Stimulated activated naive CD8-positive, alpha-beta T cell treated with anti-CD3 and anti-CD28 coated beads, Interleukin-15, amount 100 ng/mL, for 72 hours (primary cell): Measurements from ENCODE around the gene SYT5.
"Not testable (repeated sequence)": the region's sequence is repeated elsewhere in the genome, so short reads cannot be mapped to it uniquely, and the experiment has no call there.

Experiments used
- ATAC-seq: fragments of 150-1000 bp; cut with Tn5 transposase; 2 replicates; pipeline ENCODE4 v1.10.0; 2021; ENCODE audit warnings: mild to moderate bottlenecking, moderate library complexity
- DNase-seq, 2 donors: peaks; one replicate each; pipeline ENCODE4 v3.0.0; 2021 to 2022
- H3K27ac Mint-ChIP-seq, 2 donors: one replicate each; pipeline ENCODE4 v1.8.0; 2022; ENCODE audit warnings: mild to moderate bottlenecking in 2 of 2, mixed read lengths in 2 of 2, moderate library complexity in 2 of 2
- H3K27me3 Mint-ChIP-seq: one replicate; pipeline ENCODE4 v1.8.0; 2022; ENCODE audit warnings: mixed read lengths
- H3K4me1 Mint-ChIP-seq: one replicate; pipeline ENCODE4 v1.8.0; 2022; ENCODE audit warnings: mild to moderate bottlenecking, mixed read lengths
- H3K4me3 Mint-ChIP-seq, 2 donors: one replicate each; pipeline ENCODE4 v1.8.0; 2022; ENCODE audit warnings: mild to moderate bottlenecking in 2 of 2, mixed read lengths in 2 of 2, moderate library complexity in 1 of 2
- H3K9me3 Mint-ChIP-seq, 2 donors: one replicate each; pipeline ENCODE4 v1.8.0; 2022; ENCODE audit warnings: mixed read lengths in 2 of 2

Gene SYT5

DNA sequence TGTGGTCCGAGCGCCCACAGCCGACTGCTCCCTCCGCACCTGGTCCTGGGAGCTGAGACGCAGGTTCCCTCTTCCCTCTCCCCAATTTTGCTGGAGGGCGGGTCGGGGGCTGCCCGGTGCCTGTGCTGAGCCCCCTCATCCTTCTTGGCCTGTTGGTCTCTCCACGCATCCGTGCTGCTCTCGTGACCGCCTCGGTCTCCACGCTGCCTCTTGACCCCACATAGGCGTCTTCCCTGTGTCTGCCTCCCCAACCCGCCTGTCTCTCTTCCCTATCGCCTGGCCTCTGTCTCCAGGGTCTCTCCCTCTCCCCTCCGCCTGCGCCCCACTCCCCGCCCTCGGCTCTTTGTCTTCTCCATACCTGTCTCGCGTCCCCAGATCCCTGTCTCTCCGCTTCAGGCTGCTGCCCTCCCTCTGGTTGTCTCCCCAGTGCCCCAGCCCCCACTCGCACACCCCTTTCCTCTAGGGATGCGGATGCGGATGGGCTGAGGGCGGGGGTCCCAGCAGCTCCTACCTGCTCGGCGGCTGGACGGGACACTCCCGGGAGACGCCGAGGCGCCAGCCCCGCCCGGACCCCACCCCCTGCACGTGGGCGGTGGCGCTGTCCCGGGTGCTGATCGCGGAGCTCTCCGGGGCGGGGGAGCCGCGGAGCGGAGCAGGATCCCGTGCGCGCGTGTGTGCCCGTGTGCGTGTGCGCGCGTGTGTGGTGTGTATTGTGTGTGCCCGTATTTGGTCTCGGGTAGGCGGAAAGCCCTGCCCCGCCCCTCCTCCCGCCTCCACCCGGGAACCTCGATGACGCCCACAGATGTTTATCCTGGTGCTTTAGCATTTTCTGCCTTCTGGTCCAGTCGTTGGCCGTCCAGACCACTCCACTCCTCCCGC is at the start of gene SYT5:
SYT5 (minus strand) TSS at position 684 of the 879 bp plus-strand sequence. CDS start 1,248 bp downstream, outside the sequence.
- peaks cover 0 to 6% of the 10 kb centered on the region in 2 donors for H3K9me3 Mint-ChIP-seq
- peaks cover 31% of the 10 kb centered on the region for H3K4me1 Mint-ChIP-seq
- DNase-seq (peak; percentile 61 to 72), ATAC-seq (peak; percentile 52)
- peak within 1 kb of the TSS; percentile 71 to 87 for H3K4me3 Mint-ChIP-seq
- peaks cover 78% of the 10 kb centered on the region for H3K27me3 Mint-ChIP-seq
- peak within 1 kb of the TSS in 1 of 2 donors; percentile 93 for H3K27ac Mint-ChIP-seq

DNA sequence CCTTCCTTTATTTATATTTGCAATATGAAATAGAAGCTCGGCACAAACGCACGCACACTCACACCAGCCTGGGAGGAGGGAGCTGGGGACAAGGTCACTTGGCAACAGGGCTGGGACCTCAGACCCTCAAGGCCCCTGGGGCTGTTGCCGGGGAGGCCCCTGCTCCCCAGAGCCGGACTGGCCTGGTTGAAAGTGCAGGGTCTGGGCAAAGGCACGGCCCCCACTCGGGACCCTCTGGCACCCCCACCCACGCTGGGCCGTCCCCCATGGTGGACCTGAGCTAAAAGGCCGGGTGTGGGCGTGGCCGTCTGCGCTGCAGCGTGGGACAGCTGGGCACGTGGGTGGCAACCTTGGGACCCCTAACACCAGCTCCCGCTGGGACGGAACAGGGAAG is 49.7 kb upstream of the SYT5 start:
- H3K27me3 Mint-ChIP-seq, result no peaks in the 10 kb centered on the region
- no peak for ATAC-seq
- no peak overlapping the region for H3K4me3 Mint-ChIP-seq
- no peak for DNase-seq
- H3K4me1 Mint-ChIP-seq, result peaks cover 10% of the 10 kb centered on the region
- no peak overlapping the region for H3K27ac Mint-ChIP-seq
- H3K9me3 Mint-ChIP-seq, result no peaks in the 10 kb centered on the region

DNA sequence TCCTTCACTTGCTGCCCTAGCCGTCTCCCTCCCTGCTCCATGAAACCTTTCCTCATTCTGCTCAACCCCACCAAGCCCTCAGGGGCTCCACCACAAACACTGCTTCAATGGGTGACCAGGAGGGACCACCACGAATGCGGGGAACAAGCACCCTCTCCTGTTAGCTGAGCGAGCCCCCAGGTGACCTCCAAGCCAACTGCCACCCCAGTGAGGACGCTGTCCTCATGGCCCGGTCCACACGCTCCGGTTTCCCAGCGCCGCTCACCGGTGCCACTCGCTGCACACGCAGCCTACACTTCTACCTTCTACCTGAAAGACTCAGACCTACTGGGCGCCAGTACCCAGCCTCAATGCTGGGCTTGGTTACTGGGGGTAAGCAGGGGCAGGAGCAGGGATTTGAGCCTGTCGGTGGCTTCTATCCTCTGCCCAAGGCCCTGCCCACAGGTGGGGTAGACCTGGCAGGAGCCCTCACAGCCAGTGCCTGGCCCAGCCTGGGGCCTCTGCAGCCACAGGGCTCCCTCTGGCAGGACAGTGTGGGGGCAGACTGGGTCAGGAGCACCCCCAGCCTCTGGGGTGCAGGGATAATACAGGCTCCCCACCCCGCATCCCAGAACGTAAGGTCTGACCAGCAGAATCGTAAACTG is 49.2 kb upstream of the SYT5 start:
- H3K4me1 Mint-ChIP-seq, result peaks cover 10% of the 10 kb centered on the region
- ATAC-seq, result no peak
- H3K27ac Mint-ChIP-seq, result no peak overlapping the region
- H3K4me3 Mint-ChIP-seq, result peak overlapping the region in 1 of 2 donors; percentile 24
- H3K27me3 Mint-ChIP-seq, result no peaks in the 10 kb centered on the region
- no peak for DNase-seq
- no peaks in the 10 kb centered on the region for H3K9me3 Mint-ChIP-seq

DNA sequence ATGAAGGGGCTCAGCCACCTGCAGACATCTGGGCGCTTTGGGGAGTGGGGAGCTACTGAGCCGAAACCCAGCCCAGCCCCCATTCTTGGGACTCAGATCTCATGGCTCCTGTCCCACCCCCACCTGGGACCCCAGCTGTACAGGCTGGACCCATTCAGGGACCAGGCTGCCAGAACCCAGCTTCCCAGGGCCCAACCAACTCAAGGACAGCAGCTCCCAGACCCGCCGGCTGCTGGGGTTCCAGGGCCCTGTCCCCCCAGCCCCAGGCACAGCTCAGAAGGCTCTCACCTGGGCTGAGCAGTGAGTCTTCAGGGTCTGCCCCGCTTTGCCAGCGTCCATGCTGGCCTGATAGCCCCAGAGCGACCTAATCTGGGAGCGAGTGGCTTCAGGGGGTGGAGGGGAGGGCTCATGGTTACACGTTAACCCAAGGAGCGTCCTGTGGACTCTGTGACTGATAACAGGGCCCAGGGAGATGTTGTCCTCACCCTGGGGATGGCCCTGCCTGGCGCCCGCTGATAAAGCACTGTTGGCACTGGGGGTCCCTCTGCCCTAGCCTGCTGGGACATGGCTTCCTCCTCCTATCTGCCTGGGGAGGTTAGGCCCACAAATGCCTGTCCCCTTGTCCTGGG is 48.4 kb upstream of the SYT5 start, which contains the start of gene TMEM86B:
TMEM86B (minus strand) TSS at position 361 of the 629 bp plus-strand sequence; CDS start at position 339, 22 bp downstream.
- Mint-ChIP-seq H3K27me3 (no peaks in the 10 kb centered on the region), H3K9me3 (no peaks in the 10 kb centered on the region), H3K4me1 (peaks cover 10% of the 10 kb centered on the region), H3K27ac (peak within 1 kb of the TSS; percentile 33 to 74), H3K4me3 (peak within 1 kb of the TSS in 1 of 2 donors; percentile 24)
- DNase-seq, result no peak
- no peak for ATAC-seq

DNA sequence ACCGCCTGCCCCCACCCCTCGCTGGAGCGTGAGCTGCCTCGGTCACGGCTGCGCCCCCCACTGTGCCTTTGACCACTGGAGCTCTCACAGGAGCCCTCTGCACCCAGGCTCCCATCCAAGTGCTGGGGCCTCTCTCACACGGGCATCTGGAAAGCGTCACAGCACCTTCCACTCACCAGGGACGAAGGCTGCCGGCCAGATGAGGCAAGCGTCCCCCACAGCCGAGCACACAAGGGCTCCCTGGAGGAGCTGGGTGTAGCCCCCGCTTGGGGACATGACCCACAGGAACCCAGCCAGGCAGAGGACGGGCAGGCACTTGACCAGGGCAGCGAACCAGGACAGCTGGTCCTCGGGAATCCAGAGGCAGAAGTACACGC is 47.9 kb upstream of the SYT5 start:
- no peaks in the 10 kb centered on the region for H3K9me3 Mint-ChIP-seq
- DNase-seq, result no peak
- H3K4me3 Mint-ChIP-seq, result no peak overlapping the region
- H3K27me3 Mint-ChIP-seq, result no peaks in the 10 kb centered on the region
- peak overlapping the region; percentile 33 to 74 for H3K27ac Mint-ChIP-seq
- peaks cover 10% of the 10 kb centered on the region for H3K4me1 Mint-ChIP-seq
- ATAC-seq, result no peak

DNA sequence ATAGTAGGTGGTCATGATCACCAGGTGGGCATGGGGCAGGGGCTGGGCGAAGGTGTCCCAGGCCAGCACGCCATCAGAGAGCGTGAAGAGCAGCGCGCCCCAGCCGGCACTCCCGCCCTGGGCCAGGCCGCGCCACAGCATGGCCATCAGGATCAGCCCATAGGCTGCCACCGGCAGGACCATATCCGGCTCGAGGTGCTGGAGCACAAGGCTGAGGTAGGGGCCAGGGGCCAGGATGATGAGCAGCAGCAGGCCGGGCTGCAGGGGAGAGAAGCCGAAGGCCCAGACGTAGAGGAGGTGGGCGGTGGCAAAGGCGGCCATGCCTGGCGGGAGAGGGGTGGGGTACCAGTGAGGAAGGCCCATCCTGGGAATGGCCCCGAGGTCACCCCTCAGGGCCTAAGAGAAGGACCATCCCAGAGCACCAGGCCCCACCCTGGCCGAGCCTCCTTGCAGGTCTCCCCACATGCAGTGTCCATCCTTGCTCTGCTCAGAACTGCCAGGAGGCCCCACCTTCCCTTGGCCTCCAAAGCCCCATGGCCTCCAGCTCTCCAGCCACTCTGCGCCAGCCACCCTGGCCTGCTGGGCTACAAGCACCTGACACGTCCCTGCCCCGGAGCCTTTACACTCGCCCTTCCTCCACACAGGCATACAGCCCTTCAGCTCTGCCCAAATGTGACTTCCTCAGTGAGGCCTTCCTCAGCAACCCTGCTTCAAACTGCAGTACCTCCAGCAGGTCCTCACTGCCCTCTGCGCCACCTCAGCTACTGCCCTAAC is 47.3 kb upstream of the SYT5 start:
- Mint-ChIP-seq H3K9me3 (no peaks in the 10 kb centered on the region), H3K4me1 (peaks cover 10% of the 10 kb centered on the region), H3K27ac (peak overlapping the region in 1 of 2 donors; percentile 74), H3K27me3 (no peaks in the 10 kb centered on the region), H3K4me3 (no peak overlapping the region)
- DNase-seq (no peak), ATAC-seq (peak; percentile 22)

DNA sequence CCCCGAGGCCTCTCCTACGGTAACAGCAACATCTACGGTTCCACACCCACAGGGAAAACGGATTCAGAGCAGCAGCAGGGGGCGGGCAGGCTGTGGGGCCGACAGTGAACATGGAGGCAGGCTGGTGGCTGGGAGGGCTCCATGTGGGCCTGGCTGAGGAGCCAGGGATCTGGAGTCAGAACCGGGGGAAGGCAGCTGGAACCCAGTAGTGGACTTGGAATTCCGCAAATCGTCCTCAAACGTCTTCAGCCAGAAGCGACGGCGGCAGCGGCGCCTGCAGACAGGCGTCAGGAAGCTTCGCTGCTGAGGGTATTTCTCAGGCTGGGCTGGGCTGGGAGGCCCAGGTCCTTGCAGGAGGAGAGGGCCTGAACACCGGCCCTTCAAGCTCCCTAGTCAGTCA is 46.7 kb upstream of the SYT5 start:
- Mint-ChIP-seq H3K4me3 (no peak overlapping the region), H3K27ac (no peak overlapping the region)
- no peak for DNase-seq

DNA sequence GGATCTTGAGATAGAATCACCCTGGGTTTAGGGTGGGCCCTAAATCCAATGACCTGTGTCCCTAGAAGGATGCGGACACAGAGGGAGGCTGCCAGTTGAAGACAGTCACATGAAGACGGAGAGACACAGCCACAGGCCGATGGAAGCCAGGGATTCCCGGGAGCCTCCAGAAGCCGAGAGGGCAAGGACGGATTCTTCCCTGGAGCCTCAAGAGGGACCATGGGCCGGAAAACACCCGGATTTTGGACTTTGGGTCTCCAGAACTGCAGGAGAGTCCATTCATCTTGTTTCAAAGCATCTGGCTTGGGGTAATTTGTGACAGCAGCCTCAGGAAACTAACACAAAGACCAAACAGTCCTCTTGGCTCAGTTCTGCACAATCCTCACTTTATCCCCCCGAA is 46.2 kb upstream of the SYT5 start:
- no peak overlapping the region for H3K27ac Mint-ChIP-seq
- H3K4me3 Mint-ChIP-seq, result no peak overlapping the region
- DNase-seq (no peak), ATAC-seq (no peak)
- H3K9me3 Mint-ChIP-seq, result peaks cover 1 to 3% of the 10 kb centered on the region in 2 donors
- peaks cover 10% of the 10 kb centered on the region for H3K4me1 Mint-ChIP-seq
- H3K27me3 Mint-ChIP-seq, result no peaks in the 10 kb centered on the region

More for the DNA sequence above, 46.7 kb upstream of the SYT5 start:
- no peaks in the 10 kb centered on the region for H3K9me3 Mint-ChIP-seq
- H3K27me3 Mint-ChIP-seq, result no peaks in the 10 kb centered on the region
- ATAC-seq, result no peak
- H3K4me1 Mint-ChIP-seq, result peaks cover 10% of the 10 kb centered on the region

DNA sequence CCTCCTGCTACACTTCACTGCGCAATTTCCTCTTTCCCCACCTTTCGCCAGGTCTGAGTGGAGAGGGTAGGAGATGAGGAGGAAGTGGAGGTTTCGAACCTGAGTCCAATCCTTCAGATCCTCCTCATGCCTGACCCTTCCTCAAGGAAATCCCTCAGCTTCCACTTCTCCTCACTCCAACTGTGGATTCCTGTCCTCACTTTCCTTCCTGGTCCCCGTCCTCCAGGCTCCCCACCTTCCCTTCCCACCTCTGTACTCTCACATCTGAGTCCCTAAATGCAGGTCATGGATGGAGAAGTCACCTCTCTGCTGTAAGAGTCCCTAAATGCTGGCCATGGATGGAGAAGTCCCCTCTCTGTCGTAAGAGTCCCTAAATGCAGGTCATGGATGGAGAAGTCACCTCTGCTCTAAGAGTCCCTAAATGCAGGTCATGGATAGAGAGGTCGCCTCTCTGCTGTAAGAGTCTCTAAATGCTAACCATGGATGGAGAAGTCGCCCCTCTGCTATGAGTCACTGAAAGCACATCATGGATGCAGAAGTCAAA is 45.4 kb upstream of the SYT5 start:
- no peak overlapping the region for H3K4me3 Mint-ChIP-seq
- peak overlapping the region in 1 of 2 donors; percentile 77 for H3K27ac Mint-ChIP-seq
- no peaks in the 10 kb centered on the region for H3K27me3 Mint-ChIP-seq
- H3K9me3 Mint-ChIP-seq, result peaks cover 6 to 9% of the 10 kb centered on the region in 2 donors
- H3K4me1 Mint-ChIP-seq, result peaks cover 10% of the 10 kb centered on the region
- no peak for ATAC-seq
- no peak for DNase-seq

DNA sequence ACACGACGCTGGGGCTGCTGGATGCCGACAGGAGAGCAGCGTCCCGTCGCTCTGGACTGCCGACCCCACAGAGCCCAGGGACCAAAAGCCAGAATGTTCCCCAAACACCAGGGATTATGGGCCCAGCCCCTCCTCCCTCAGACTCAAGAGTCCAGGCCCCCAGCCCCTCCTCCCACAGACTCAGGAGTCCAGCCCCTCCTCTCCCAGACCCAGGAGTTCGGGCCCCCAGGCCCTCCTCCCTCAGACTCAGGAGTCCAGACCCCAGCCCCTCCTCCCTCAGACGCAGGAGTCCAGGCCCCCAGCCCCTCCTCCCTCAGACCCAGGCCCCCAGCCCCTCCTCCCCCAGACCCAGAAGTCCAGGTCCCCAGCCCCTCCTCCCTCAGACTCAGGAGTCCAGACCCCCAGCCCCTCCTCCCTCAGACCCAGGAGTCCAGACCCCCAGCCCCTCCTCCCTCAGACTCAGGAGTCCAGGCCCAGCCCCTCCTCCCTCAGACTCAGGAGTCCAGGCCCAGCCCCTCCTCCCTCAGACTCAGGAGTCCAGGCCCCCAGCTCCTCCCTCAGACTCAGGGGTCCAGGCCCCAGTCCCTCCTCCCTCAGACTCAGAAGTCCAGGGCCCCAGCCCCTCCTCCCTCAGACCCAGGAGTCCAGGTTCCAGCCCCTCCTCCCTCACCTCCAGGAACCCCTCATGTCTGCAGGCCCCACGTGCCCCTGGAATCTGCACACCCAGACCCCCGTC is 44.8 kb upstream of the SYT5 start:
- not testable (repeated sequence) for ATAC-seq, DNase-seq, H3K27me3 Mint-ChIP-seq, H3K4me3 Mint-ChIP-seq
- H3K9me3 Mint-ChIP-seq, result peaks cover 6 to 15% of the 10 kb centered on the region in 2 donors
- peak overlapping the region in 1 of 2 donors; percentile 77 for H3K27ac Mint-ChIP-seq
- H3K4me1 Mint-ChIP-seq, result peaks cover 10% of the 10 kb centered on the region

DNA sequence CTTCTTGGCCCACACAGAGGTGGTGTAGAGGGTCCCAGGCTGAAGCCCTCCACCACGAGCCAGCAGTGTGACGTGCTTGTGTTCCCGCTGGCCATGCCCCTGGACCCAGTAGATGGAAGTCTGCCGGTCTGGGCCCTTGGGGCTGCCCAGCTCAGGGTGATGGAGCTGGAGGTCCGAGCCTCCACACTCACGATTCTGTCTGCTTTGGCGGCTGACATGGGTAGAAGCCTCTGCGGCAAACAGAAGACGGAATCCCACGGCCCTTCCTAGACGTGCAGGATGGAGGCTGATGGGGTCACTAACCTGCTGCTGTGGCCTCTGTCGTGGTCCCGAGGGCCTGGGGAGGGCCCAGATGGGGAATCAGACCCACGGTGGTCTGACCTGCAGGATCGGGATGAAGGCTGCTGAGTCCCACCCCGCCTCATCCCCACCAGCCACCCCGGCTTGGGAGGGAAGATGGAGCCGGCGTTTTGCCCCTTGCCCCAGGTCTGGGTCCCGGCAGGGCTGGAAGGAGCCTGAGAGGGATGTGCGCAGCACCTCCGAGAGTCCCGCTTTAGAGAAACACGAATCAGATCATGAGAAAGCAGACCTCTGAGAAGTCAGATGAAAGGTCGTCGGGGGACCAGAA is 44.1 kb upstream of the SYT5 start:
- H3K9me3 Mint-ChIP-seq, result peaks cover 6 to 15% of the 10 kb centered on the region in 2 donors
- H3K4me1 Mint-ChIP-seq, result peaks cover 10% of the 10 kb centered on the region
- no peak for ATAC-seq
- no peak for DNase-seq
- no peak overlapping the region for H3K4me3 Mint-ChIP-seq
- H3K27me3 Mint-ChIP-seq, result no peaks in the 10 kb centered on the region
- H3K27ac Mint-ChIP-seq, result peak overlapping the region in 1 of 2 donors; percentile 95

DNA sequence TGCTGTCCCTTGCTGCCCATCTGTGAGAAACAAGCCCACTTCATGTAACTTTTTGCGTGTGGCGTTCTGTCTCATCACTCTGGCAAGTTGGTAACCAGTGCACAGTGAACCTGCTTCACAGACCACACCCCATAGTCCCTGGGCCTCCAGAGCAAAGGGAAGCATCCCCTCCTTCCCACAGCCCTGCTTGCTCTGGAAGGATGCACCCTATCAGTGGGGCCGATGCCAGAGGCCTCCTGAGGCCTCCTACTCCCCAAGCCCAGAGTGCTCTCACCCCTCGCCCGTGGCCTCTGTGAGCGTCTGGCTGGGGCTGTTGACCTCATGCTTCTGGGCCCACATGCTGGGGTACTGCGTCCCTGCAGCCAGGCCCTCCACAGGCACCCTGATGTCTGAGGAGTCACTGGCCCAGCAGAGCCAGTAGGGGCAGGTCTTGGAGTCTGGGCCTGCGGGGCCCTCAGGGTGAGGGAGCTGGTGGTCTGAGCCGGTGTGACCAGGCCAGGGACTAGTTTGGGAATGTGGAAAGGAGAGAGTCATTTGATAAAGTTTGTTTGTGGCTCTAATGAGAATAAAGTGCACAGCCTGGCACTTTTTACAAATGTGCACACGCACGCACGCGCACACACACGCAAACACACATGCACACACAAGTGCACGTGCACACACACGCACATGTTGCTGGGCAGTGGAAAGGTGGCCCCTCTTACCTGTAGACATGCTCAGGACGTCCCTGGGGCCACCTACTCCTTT is 43.4 kb upstream of the SYT5 start:
- Mint-ChIP-seq H3K27ac (peak overlapping the region in 1 of 2 donors; percentile 61), H3K27me3 (no peaks in the 10 kb centered on the region), H3K4me3 (no peak overlapping the region), H3K4me1 (peaks cover 10% of the 10 kb centered on the region), H3K9me3 (peaks cover 6 to 15% of the 10 kb centered on the region in 2 donors)
- DNase-seq (no peak), ATAC-seq (peak; percentile 29)

DNA sequence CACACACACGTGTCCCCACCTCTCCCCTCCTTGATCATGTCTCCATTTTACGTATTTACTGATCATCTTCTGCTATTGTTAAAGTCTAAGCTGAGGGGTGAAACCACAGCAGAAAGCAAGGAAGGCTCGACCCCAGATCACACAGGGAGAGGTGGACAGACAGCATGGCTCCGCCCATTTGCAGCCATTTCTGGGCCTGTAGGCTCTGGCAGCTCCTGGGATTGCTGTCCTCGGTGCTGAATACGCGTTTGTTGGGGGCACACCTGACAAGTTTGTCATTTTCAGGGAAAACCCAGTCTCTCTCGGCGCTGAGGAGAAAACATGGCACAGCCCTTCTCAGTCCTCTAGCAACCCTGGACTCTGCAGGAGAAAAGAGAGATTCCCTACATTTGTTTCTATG is 40.4 kb upstream of the SYT5 start:
- H3K27me3 Mint-ChIP-seq, result peaks cover 18% of the 10 kb centered on the region
- ATAC-seq (no peak), DNase-seq (no peak)
- H3K4me1 Mint-ChIP-seq, result peaks cover 23% of the 10 kb centered on the region
- H3K27ac Mint-ChIP-seq, result peak overlapping the region in 1 of 2 donors; percentile 27
- peaks cover 10 to 20% of the 10 kb centered on the region in 2 donors for H3K9me3 Mint-ChIP-seq
- H3K4me3 Mint-ChIP-seq, result no peak overlapping the region
